GM18526 (cell line): ENCODE results near the gene GIMAP4.

Experiments used
- POLR2A ChIP-seq: IDR thresholded peaks from 3 replicates; pipeline ENCODE4 v1.6.1; 2011; ENCODE audit not compliant: insufficient read length; ENCODE audit errors: extremely low read depth

Gene GIMAP4

DNA sequence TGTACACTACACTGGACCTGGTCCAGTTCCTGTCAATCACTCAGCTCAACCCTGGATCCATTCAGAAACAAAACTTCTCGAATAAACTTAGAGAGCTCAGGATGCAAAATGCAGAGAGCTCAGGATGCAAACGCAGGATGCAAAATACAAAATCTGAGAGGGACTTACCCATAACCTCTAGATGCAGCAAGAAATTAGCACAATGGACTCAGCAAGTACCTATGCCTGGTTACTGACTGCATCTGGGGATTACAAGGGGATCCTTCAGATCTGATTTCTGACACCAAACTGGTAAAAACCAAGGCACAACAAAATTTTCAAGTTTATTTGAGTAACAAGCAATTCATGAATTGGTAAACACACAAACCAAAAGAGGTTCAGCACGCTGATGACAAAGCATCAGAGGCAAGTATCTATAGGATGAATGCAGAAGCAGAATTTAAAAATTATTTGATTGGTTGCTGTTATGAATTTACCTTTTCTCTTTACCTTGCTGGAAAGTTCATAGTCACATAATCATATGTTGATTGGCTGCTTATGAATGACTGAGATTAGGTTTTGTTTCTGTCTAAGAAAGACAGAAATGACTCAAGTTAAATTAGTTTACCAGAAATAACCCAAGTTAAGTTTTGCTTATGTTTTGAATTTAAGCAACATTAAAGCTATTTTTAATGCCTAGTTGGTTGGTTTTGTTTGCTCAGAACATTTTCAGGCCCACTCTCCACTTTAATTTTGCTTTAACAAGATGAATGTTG lies 53.6 kb downstream of the GIMAP4 start:
- no peak for TF ChIP-seq POLR2A

DNA sequence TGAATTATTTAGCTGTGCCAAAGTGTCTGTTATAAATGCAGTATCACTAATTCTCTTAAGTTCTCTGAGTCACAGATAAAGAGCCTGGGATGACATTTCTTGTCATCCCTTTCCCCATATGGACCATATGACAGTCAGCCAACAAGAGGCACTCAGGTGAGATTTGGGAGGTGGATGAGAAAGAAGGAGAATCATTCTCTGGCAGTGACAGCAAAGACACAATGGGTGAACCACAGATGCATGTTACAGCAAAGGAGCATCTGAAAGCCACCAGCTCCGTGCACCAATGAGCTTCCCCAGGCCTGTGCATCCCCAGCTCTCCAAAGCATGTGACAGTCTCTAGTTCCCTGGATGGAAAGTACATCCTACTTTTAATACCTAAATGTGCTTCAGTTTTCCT lies 54.2 kb downstream of the GIMAP4 start:
- no peak for TF ChIP-seq POLR2A
